H1 (cell line): ENCODE data around the gene POLR2I.

Source experiments
- CTCF ChIP-seq, 3 experiments: IDR thresholded peaks; 1 replicate in 2 of 3; 2 replicates in 1 of 3; pipeline versions ENCODE4 v1.5.1 to v1.6.1; 2011; ENCODE audit warnings: low read length in 3 of 3, mild to moderate bottlenecking in 3 of 3, inconsistent platforms in 2 of 3, low read depth in 1 of 3, moderate library complexity in 1 of 3; ENCODE audit not compliant: insufficient read depth in 1 of 3; ENCODE audit errors: control extremely low read depth in 1 of 3
- EZH2 ChIP-seq: fragments of 200-600 bp; sonication (generic); IDR thresholded peaks from 2 replicates; pipeline ENCODE4 v1.7.1; 2012; ENCODE audit warnings: low read depth, mild to moderate bottlenecking, moderate library complexity, low read length, inconsistent platforms; ENCODE audit not compliant: severe bottlenecking
- KDM4A ChIP-seq: IDR thresholded peaks from one replicate; pipeline ENCODE4 v1.7.1; 2012; ENCODE audit warnings: low read depth, mild to moderate bottlenecking, moderate library complexity, low read length, inconsistent platforms; ENCODE audit not compliant: severe bottlenecking
- POLR2A ChIP-seq, 2 experiments: IDR thresholded peaks; 1 replicate in 1 of 2; 2 replicates in 1 of 2; pipeline ENCODE4 v1.6.1; 2011; ENCODE audit warnings: low read depth in 2 of 2, low read length in 2 of 2, mild to moderate bottlenecking in 2 of 2; ENCODE audit errors: control extremely low read depth in 1 of 2

GRCh38 chr19:36093146-36093662 lies 21.5 kb downstream of the POLR2I start:
- TF ChIP-seq CTCF (IDR thresholded peaks at IDR 0.05; ENCODE audit: control extremely low read depth in 1 of 3, insufficient read depth in 1 of 3, low read depth in 1 of 3, low read length in 3 of 3) = no peak
- TF ChIP-seq POLR2A (IDR thresholded peaks at IDR 0.05; ENCODE audit: control extremely low read depth in 1 of 2, low read depth in 2 of 2, low read length in 2 of 2) = no peak
- no peak for TF ChIP-seq KDM4A
- no peak for TF ChIP-seq EZH2
